ENCODE results near the gene TEKTIP1. TPM values are rescaled to one million over a fixed set of nuclear protein-coding genes. Genes with fewer than 3 reads are reported as not detected.

Gene TEKTIP1
- total RNA-seq, 1 donor from 2014 or later, result 0.73 TPM

DNA sequence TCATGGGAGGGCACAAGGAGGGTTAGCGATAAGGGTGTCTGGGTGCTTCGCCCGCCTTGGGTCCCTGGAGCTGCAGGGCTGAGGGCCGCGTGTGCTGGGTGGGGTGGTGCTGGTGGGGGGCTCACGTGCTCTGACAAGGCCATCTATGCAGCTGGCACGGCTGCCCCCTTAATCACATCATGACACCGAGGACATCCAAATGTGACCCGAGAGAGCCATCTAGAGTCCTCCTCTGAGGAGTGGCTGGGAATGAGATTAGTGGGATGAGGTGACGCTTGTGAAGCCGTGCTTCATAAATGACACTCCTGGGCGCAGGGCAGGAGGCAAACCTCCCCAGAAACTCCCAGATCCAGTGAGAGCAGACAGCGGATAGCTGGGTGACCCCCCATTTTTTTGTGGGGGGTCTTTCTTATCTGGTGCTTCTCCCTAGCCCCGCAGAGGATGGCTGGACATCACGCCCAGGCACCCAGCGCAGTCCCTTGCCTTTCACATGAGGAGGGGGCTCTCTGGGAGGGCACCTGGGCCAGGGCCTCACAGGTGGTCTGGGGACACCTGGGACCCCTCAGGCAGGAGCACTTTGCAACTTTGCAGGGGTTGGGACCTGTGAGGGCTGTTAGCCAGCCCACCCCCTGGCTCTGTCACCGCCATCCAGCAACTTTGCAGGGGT is 26.3 kb upstream of the TEKTIP1 start:
- Mint-ChIP-seq H3K27me3 (ENCODE audit: unreplicated experiment) (no peaks in the 10 kb centered on the region), H3K4me1 (ENCODE audit: unreplicated experiment) (peaks cover 46% of the 10 kb centered on the region), H3K27ac (ENCODE audit: unreplicated experiment) (no peak overlapping the region), H3K36me3 (ENCODE audit: unreplicated experiment) (peaks cover 10% of the 10 kb centered on the region), H3K9me3 (ENCODE audit: unreplicated experiment) (no peaks in the 10 kb centered on the region), H3K4me3 (ENCODE audit: unreplicated experiment) (no peak overlapping the region)
- TF ChIP-seq, protein P1, sequence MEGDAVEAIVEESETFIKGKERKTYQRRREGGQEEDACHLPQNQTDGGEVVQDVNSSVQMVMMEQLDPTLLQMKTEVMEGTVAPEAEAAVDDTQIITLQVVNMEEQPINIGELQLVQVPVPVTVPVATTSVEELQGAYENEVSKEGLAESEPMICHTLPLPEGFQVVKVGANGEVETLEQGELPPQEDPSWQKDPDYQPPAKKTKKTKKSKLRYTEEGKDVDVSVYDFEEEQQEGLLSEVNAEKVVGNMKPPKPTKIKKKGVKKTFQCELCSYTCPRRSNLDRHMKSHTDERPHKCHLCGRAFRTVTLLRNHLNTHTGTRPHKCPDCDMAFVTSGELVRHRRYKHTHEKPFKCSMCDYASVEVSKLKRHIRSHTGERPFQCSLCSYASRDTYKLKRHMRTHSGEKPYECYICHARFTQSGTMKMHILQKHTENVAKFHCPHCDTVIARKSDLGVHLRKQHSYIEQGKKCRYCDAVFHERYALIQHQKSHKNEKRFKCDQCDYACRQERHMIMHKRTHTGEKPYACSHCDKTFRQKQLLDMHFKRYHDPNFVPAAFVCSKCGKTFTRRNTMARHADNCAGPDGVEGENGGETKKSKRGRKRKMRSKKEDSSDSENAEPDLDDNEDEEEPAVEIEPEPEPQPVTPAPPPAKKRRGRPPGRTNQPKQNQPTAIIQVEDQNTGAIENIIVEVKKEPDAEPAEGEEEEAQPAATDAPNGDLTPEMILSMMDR (IDR thresholded peaks at IDR 0.05), result no peak
- DNase-seq (ENCODE audit: extremely low spot score, unreplicated experiment), result no peak

DNA sequence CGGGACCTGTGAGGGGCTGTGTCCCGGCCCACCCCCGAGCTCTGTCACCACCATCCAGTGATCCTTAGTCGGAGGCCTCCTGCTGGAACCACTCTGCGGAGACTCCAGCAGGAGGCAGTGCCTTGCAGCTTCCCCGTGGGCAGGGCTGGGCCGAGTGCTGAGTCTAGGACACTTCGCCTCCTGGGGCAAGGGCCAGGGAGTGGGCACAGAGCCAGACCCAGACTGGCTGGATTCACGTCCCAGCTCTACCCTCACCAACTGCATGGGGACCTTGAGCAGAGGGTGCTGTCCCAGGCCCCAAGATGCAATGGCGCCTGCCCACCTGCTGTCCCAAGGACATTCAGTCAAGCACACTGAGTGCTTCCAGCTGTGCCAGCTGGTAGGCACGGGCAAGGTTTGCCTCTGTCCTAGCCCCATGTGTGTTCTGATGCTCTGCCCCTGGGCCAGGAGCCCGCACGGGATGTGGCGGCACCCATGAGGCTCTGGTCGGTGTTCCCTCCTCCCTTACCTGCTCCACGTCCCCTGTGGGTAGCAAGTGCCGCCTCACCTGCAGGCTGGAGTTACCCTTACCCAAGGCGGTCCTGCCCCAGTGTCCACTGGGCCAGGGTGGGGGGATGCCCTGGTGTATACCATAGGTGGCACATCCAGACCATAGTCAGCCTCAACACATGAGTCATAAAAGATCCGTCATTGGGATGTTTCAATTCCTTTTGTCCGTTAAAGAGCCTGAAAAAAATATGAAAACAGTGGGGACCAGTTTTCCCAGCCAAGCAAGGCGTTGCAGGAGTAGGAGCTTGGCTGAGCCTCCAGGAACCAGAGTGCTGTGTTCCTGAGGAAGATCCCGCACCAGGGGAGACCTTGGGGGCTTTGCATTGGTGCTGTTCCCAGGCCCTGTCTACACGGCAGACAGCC is 25.5 kb upstream of the TEKTIP1 start:
- Mint-ChIP-seq H3K4me1 (ENCODE audit: unreplicated experiment) (peaks cover 41% of the 10 kb centered on the region), H3K4me3 (ENCODE audit: unreplicated experiment) (no peak overlapping the region), H3K9me3 (ENCODE audit: unreplicated experiment) (no peaks in the 10 kb centered on the region), H3K27ac (ENCODE audit: unreplicated experiment) (peak overlapping the region; percentile 38), H3K27me3 (ENCODE audit: unreplicated experiment) (no peaks in the 10 kb centered on the region), H3K36me3 (ENCODE audit: unreplicated experiment) (peaks cover 8% of the 10 kb centered on the region)
- TF ChIP-seq, protein P1 (IDR thresholded peaks at IDR 0.05), result peak; percentile 8
- no peak for DNase-seq (ENCODE audit: extremely low spot score, unreplicated experiment)

DNA sequence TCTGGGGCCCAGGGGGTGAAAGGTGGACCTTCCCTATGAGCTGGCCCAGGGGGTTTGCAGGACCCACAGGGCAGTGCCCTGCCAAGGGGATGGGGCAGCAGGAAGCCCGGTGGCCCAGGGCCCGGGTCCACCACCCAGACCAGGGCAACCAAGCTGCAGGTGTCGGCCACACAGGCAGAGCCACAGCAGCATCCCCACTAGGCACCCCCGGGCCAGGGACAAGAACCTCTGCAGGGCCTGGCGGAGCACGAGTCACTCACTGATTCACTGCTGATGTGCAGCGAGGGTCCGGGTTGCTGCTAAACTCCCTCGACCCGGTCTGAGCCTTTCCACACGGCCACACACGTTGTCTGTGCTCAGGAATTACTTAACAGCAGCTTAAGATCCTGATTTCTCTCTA is 24.0 kb upstream of the TEKTIP1 start:
- H3K9me3 Mint-ChIP-seq (ENCODE audit: unreplicated experiment), result no peaks in the 10 kb centered on the region
- TF ChIP-seq, protein P1 (IDR thresholded peaks at IDR 0.05), result no peak
- H3K27me3 Mint-ChIP-seq (ENCODE audit: unreplicated experiment), result no peaks in the 10 kb centered on the region
- H3K27ac Mint-ChIP-seq (ENCODE audit: unreplicated experiment), result peak overlapping the region; percentile 59
- H3K36me3 Mint-ChIP-seq (ENCODE audit: unreplicated experiment), result peaks cover 3% of the 10 kb centered on the region
- DNase-seq (ENCODE audit: extremely low spot score, unreplicated experiment), result no peak
- H3K4me1 Mint-ChIP-seq (ENCODE audit: unreplicated experiment), result peaks cover 31% of the 10 kb centered on the region
- H3K4me3 Mint-ChIP-seq (ENCODE audit: unreplicated experiment), result no peak overlapping the region

DNA sequence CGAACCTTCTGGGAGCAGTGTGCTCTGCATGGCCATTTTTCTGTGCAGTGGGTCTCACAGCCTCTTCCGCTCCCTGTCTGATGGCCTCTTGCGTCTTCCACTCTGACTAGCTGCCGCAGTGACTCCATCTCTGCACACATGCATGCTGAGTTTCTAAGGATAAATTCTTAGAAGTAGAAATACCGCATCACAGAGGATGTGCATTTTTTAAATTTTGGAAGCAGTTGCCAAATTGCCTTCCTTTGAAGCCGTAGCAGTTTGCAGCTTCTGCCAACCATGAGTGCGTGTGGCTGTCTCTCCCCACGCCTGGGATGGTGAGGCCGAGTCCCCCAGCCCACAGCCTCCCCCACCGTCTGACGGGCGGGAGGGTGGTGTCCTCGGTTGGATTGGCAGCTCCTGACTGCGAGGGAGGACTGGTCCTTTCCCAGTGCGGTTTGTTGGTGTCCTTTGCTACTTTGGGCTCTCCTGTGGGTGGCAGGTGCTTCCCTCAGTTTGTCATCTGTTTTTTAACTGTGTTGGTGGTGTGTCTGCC is 23.0 kb upstream of the TEKTIP1 start:
- Mint-ChIP-seq H3K27ac (ENCODE audit: unreplicated experiment) (peak overlapping the region; percentile 41), H3K9me3 (ENCODE audit: unreplicated experiment) (no peaks in the 10 kb centered on the region), H3K36me3 (ENCODE audit: unreplicated experiment) (peaks cover 2% of the 10 kb centered on the region), H3K27me3 (ENCODE audit: unreplicated experiment) (no peaks in the 10 kb centered on the region), H3K4me3 (ENCODE audit: unreplicated experiment) (no peak overlapping the region), H3K4me1 (ENCODE audit: unreplicated experiment) (peaks cover 31% of the 10 kb centered on the region)
- TF ChIP-seq, protein P1 (IDR thresholded peaks at IDR 0.05), result no peak
- no peak for DNase-seq (ENCODE audit: extremely low spot score, unreplicated experiment)

Data from osteocyte (in vitro differentiated cells).